ENCODE data around the gene PTPRQ.

DNA sequence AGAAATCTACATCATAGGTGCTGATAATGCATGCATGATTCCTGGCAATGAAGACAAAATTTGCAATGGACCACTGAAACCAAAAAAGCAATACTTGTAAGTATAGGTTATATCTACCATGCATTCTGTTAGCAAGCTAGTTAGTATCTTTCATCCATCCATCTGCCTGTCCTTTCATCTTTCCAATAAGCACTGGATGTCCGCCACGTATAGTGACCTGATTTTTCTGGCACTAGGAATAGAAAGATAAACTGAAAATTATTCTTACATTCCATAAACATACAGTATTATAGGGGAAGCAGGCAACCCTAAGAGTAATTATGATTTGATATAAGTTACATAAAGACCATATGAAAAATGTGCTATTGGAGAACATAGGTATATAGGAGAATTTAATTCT is 176.2 kb downstream of the PTPRQ start:
- TF ChIP-seq, protein P1, sequence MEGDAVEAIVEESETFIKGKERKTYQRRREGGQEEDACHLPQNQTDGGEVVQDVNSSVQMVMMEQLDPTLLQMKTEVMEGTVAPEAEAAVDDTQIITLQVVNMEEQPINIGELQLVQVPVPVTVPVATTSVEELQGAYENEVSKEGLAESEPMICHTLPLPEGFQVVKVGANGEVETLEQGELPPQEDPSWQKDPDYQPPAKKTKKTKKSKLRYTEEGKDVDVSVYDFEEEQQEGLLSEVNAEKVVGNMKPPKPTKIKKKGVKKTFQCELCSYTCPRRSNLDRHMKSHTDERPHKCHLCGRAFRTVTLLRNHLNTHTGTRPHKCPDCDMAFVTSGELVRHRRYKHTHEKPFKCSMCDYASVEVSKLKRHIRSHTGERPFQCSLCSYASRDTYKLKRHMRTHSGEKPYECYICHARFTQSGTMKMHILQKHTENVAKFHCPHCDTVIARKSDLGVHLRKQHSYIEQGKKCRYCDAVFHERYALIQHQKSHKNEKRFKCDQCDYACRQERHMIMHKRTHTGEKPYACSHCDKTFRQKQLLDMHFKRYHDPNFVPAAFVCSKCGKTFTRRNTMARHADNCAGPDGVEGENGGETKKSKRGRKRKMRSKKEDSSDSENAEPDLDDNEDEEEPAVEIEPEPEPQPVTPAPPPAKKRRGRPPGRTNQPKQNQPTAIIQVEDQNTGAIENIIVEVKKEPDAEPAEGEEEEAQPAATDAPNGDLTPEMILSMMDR (IDR thresholded peaks at IDR 0.05) = no peak
- TF ChIP-seq EZH2 (IDR thresholded peaks at IDR 0.05) (no peak), EZH2phosphoT487 (IDR thresholded peaks at IDR 0.05) (no peak)

Data from neural progenitor cell (in vitro differentiated cells).